H9 (cell line): Measurements from ENCODE around the gene SYS1. TPM values are rescaled to one million over a fixed set of nuclear protein-coding genes. Genes with fewer than 3 reads are reported as not detected.
A peak's percentile ranks its signal among the peaks of the same experiment; 100 is the strongest.

Experiments
- DNase-seq: peaks from one replicate; pipeline ENCODE4 v3.0.0-alpha.2; 2017
- H2AFZ ChIP-seq: one replicate; pipeline ENCODE4 v1.6.1; 2013; ENCODE audit warnings: mild to moderate bottlenecking, low read length, control low read depth, moderate library complexity
- H2AK5ac ChIP-seq: 2 replicates; pipeline ENCODE4 v1.6.1; 2013; ENCODE audit warnings: low read length, control low read depth, mixed read lengths; ENCODE audit not compliant: insufficient read length
- H2BK120ac ChIP-seq: one replicate; pipeline ENCODE4 v1.6.1; 2013; ENCODE audit warnings: low read depth, mild to moderate bottlenecking, low read length, control low read depth, inconsistent platforms; ENCODE audit not compliant: poor library complexity, severe bottlenecking
- H2BK12ac ChIP-seq: 2 replicates; pipeline ENCODE4 v1.6.1; 2013; ENCODE audit warnings: low read length, control low read depth, mixed read lengths, low read depth; ENCODE audit not compliant: insufficient read length
- H2BK15ac ChIP-seq: 2 replicates; pipeline ENCODE4 v1.6.1; 2013; ENCODE audit warnings: low read depth, low read length, control low read depth
- H2BK20ac ChIP-seq: one replicate; pipeline ENCODE4 v1.6.1; 2013; ENCODE audit warnings: low read depth, mild to moderate bottlenecking, low read length, control low read depth, inconsistent platforms; ENCODE audit not compliant: poor library complexity, severe bottlenecking
- H2BK5ac ChIP-seq: 2 replicates; pipeline ENCODE4 v1.6.1; 2013; ENCODE audit warnings: low read length, control low read depth, mixed read lengths; ENCODE audit not compliant: insufficient read length
- H3K14ac ChIP-seq: 2 replicates; pipeline ENCODE4 v1.6.1; 2013; ENCODE audit warnings: low read length, control low read depth; ENCODE audit not compliant: insufficient read depth
- H3K18ac ChIP-seq: 2 replicates; pipeline ENCODE4 v1.6.1; 2013; ENCODE audit warnings: low read depth, mild to moderate bottlenecking, mixed read lengths, low read length, control low read depth; ENCODE audit not compliant: insufficient read length
- H3K23ac ChIP-seq: 2 replicates; pipeline ENCODE4 v1.6.1; 2013; ENCODE audit warnings: low read length, control low read depth, mixed read lengths, low read depth; ENCODE audit not compliant: insufficient read length
- H3K23me2 ChIP-seq: 2 replicates; pipeline ENCODE4 v1.6.1; 2013; ENCODE audit warnings: low read depth, mild to moderate bottlenecking, mixed read lengths, low read length, control low read depth; ENCODE audit not compliant: insufficient read length, poor library complexity, severe bottlenecking
- H3K27ac ChIP-seq: 2 replicates; pipeline ENCODE4 v1.5.1; 2013; ENCODE audit warnings: low read length, control low read depth, mixed read lengths, low read depth; ENCODE audit not compliant: insufficient read length
- H3K27me3 ChIP-seq: 2 replicates; pipeline ENCODE4 v1.6.1; 2013; ENCODE audit warnings: low read length, control low read depth, inconsistent platforms; ENCODE audit not compliant: insufficient read depth
- H3K4ac ChIP-seq: 2 replicates; pipeline ENCODE4 v1.6.1; 2013; ENCODE audit warnings: low read depth, mild to moderate bottlenecking, control low read depth, inconsistent platforms, low read length, moderate library complexity
- H3K4me1 ChIP-seq: 2 replicates; pipeline ENCODE4 v1.6.1; 2013; ENCODE audit warnings: low read length, control low read depth, inconsistent platforms; ENCODE audit not compliant: insufficient read depth
- H3K4me2 ChIP-seq: 2 replicates; pipeline ENCODE4 v1.6.1; 2013; ENCODE audit warnings: low read length, control low read depth, mixed read lengths; ENCODE audit not compliant: insufficient read length, insufficient read depth
- H3K56ac ChIP-seq: 2 replicates; pipeline ENCODE4 v1.6.1; 2013; ENCODE audit warnings: low read depth, mild to moderate bottlenecking, mixed read lengths, low read length, control low read depth; ENCODE audit not compliant: insufficient read length
- H3K79me1 ChIP-seq: 2 replicates; pipeline ENCODE4 v1.6.1; 2013; ENCODE audit warnings: low read depth, mild to moderate bottlenecking, moderate library complexity, low read length, control low read depth, inconsistent platforms; ENCODE audit not compliant: insufficient read depth, poor library complexity, severe bottlenecking
- H3K79me2 ChIP-seq: 2 replicates; pipeline ENCODE4 v1.6.1; 2013; ENCODE audit warnings: low read length, control low read depth, inconsistent platforms; ENCODE audit not compliant: insufficient read depth
- H3K9ac ChIP-seq: 2 replicates; pipeline ENCODE4 v1.6.1; 2013; ENCODE audit warnings: low read length, control low read depth, mixed read lengths; ENCODE audit not compliant: insufficient read length; ENCODE audit errors: extremely low read depth
- H3K9me3 ChIP-seq: one replicate; pipeline ENCODE4 v1.6.1; 2013; ENCODE audit warnings: low read depth, low read length, inconsistent platforms; ENCODE audit not compliant: control insufficient read depth
- H3T11ph ChIP-seq: one replicate; pipeline ENCODE4 v1.6.1; 2013; ENCODE audit warnings: mild to moderate bottlenecking, low read length, control low read depth, inconsistent platforms
- H4K20me1 ChIP-seq: one replicate; pipeline ENCODE4 v1.6.1; 2013; ENCODE audit not compliant: control insufficient read depth, insufficient read length, insufficient read depth
- H4K5ac ChIP-seq: 2 replicates; pipeline ENCODE4 v1.6.1; 2013; ENCODE audit warnings: low read depth, mild to moderate bottlenecking, mixed read lengths, low read length, control low read depth; ENCODE audit not compliant: insufficient read length
- H4K8ac ChIP-seq: replicated peaks from 2 replicates; pipeline ENCODE4 v1.6.1; 2013; ENCODE audit warnings: low read length, control low read depth, mixed read lengths, low read depth; ENCODE audit not compliant: insufficient read length
- H4K91ac ChIP-seq: 2 replicates; pipeline ENCODE4 v1.6.1; 2013; ENCODE audit warnings: low read depth, mild to moderate bottlenecking, moderate library complexity, mixed read lengths, low read length, control low read depth; ENCODE audit not compliant: insufficient read length
- H3K27ac Mint-ChIP-seq, 3 experiments: 2 replicates in 2 of 3; 3 replicates in 1 of 3; pipeline ENCODE4 v1.8.0; 2020 to 2021; ENCODE audit warnings: mixed read lengths in 3 of 3, mild to moderate bottlenecking in 1 of 3, moderate library complexity in 1 of 3
- H3K27me3 Mint-ChIP-seq: 2 replicates; pipeline ENCODE4 v1.8.0; 2021; ENCODE audit warnings: low read depth, mild to moderate bottlenecking, moderate library complexity, mixed read lengths
- H3K36me3 Mint-ChIP-seq, 3 experiments: 2 replicates in 2 of 3; 3 replicates in 1 of 3; pipeline ENCODE4 v1.8.0; 2020 to 2021; ENCODE audit warnings: low read depth in 3 of 3, mixed read lengths in 3 of 3; ENCODE audit not compliant: insufficient read depth in 1 of 3
- H3K4me1 Mint-ChIP-seq, 2 experiments: 2 replicates each; pipeline ENCODE4 v1.8.0; 2020; ENCODE audit warnings: mixed read lengths in 2 of 2
- H3K4me3 Mint-ChIP-seq, 2 experiments: 2 replicates in 1 of 2; 3 replicates in 1 of 2; pipeline ENCODE4 v1.8.0; 2020 to 2021; ENCODE audit warnings: mild to moderate bottlenecking in 2 of 2, mixed read lengths in 2 of 2, moderate library complexity in 1 of 2
- H3K9me3 Mint-ChIP-seq, 2 experiments: 2 replicates in 1 of 2; 3 replicates in 1 of 2; pipeline ENCODE4 v1.8.0; 2020; ENCODE audit warnings: mild to moderate bottlenecking in 2 of 2, mixed read lengths in 2 of 2, moderate library complexity in 1 of 2
- CTCF ChIP-seq: fragments of 200-600 bp; sonication (generic); conservative IDR thresholded peaks from 3 replicates; pipeline ENCODE4 v1.8.0; 2021; ENCODE audit warnings: antibody characterized with exemption, mild to moderate bottlenecking
- WGBS: extraction: QIAGEN DNeasy Blood & Tissue Kit; methylation state at CpG from one replicate; pipeline ENCODE4 v1.1.7; 2013; ENCODE audit warnings: missing lambda C conversion rate, low lambda C conversion rate, mixed read lengths; ENCODE audit not compliant: insufficient read length; ENCODE audit errors: extremely low coverage; 5-methylcytosine and 5-hydroxymethylcytosine counted together
- total RNA-seq: library from RNA; stranded (reverse); gene quantifications from 2 replicates; pipeline ENCODE4 v1.2.1, GENCODE V29; 2021

The SYS1 gene
- total RNA-seq, 1 experiment from 2014 or later, result 21.0 TPM

GRCh38 chr20:45340236-45340847, 22.6 kb upstream of the SYS1 start:
- Histone ChIP-seq H3K23me2 (peaks cover 3% of the 10 kb centered on the region), H3K4me2 (peak overlapping the region; percentile 53), H3K79me1 (no peaks in the 10 kb centered on the region), H3K4ac (no peak overlapping the region; the same call in 1 of the 2 replicates), H4K91ac (no peak overlapping the region), H3K27me3 (no peaks in the 10 kb centered on the region), H4K20me1 (peaks cover 2% of the 10 kb centered on the region), H3K18ac (peak overlapping the region; percentile 21), H3K4me1 (peaks cover 35% of the 10 kb centered on the region), H3K9ac (no peak overlapping the region), H2BK5ac (no peak overlapping the region), H3K9me3 (no peaks in the 10 kb centered on the region), H2AK5ac (no peak overlapping the region), H2BK120ac (no peak overlapping the region), H3K56ac (no peak overlapping the region), H3K14ac (no peak overlapping the region), H2AFZ (no peak overlapping the region), H3T11ph (no peak overlapping the region), H4K5ac (no peak overlapping the region), H3K23ac (no peak overlapping the region), H3K27ac (peak overlapping the region; percentile 11), H2BK15ac (no peak overlapping the region), H4K8ac (no peak overlapping the region), H3K79me2 (peaks cover 3% of the 10 kb centered on the region; the same call in 1 of the 2 replicates), H2BK12ac (no peak overlapping the region), H2BK20ac (no peak overlapping the region)
- peak overlapping the region; percentile 65 to 76; a peak in 4 of 5 replicates for H3K4me3 Mint-ChIP-seq
- H3K4me1 Mint-ChIP-seq, result peaks cover 94 to 98% of the 10 kb centered on the region in 2 experiments
- peak overlapping the region; percentile 96 to 99 (median 98); a peak in 6 of 7 replicates for H3K27ac Mint-ChIP-seq
- H3K27me3 Mint-ChIP-seq, result no peaks in the 10 kb centered on the region; the same call in 1 of the 2 replicates
- DNase-seq, result no peak
- no peak for TF ChIP-seq CTCF
- no CpG with 5 or more reads among the region's 5 CpGs for WGBS
- no peaks in the 10 kb centered on the region for H3K9me3 Mint-ChIP-seq
- peaks cover 9 to 19% (median 10%) of the 10 kb centered on the region in 3 experiments; a peak in 5 of 7 replicates for H3K36me3 Mint-ChIP-seq
